NCI-H1417 (cell line): ENCODE measurements around the gene ACOX1.
A peak's percentile ranks its signal among the peaks of the same experiment; 100 is the strongest.
"Not testable (repeated sequence)": the region's sequence is repeated elsewhere in the genome, so short reads cannot be mapped to it uniquely, and the experiment has no call there.

ENCODE experiments used
- DNase-seq, 3 experiments: peaks; one replicate each; lab custom pipeline; 2025; lab: John Stamatoyannopoulos, UW

ACOX1 gene

DNA sequence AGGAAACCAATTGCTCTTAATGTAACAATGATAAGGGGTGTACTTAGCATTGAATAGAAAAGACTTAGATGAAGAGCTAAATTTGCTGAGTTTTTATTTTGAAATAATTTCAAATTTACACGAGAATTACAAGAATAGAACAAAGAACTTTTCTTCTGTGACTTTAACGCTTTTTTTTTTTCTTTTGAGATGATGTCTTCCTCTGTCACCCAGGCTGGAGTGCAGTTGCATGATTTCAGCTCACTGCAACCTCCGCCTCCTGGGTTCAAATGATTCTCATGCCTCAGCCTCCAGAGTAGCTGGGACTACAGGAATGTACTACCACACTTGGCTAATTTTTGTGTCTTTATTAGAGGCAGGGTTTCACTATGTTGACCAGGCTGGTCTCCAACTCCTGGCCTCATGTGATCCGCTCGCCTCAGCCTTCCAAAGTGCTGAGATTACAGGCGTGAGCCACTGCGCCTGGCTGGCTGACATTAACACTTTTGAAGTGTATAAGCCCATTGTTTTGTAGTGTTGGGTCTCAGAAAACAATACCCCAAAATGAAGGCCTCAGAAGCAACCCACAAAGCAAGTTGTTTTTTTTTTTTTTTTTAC is 2.2 kb upstream of the ACOX1 start:
- DNase-seq, result no peak

GRCh38 chr17:75980188-75981018 is 1.4 kb upstream of the ACOX1 start:
- DNase-seq, result no peak

- no peak for DNase-seq
Measured at GRCh38 chr17:75979705-75980187, 780 bp upstream of the ACOX1 start.

GRCh38 chr17:75976175-75976848 is 2.7 kb downstream of the ACOX1 start:
- no peak for DNase-seq

DNA sequence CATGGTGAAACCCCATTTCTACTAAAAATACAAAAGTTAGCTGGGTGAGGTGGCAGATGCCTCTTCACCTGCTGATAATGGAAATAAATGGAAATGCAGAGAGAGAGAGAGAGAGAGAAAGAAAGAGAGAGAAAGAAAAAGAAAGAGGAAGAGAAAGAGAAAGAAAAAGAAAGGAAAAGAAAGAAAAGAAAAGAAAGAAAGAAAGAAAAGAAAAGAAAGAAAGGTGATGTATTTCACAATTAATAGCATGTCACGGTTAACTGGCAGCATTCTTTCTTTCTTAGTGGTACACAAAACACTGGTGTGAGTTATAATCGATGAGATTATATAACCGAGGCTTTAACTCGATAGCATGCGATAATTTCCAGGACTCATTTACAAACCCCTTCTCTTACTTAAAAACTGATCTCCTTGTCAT is 3.2 kb downstream of the ACOX1 start:
- no peak for DNase-seq

DNA sequence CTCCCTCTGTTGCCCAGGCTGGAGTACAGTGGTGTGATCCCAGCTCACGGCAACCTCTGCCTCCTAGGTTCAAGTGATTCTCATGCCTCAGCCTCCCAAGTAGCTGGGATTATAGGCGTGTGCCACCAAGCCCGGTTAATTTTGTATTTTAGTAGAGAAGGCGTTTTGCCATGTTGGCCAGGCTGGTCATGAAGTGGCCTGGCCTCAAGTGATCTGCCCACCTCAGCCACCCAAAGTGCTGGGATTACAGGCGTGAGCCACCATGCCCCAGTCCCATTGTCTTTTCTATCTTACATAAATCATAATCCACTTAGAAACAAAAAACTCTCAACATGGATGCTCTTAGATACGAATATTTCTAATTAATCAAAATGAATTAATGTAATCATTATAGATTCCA is 3.8 kb downstream of the ACOX1 start:
- DNase-seq, result not testable (repeated sequence)

- DNase-seq, result no peak
Measured at GRCh38 chr17:75970626-75971025, 8.3 kb downstream of the ACOX1 start.

GRCh38 chr17:75970011-75970523 is 8.9 kb downstream of the ACOX1 start:
- DNase-seq, result no peak

DNA sequence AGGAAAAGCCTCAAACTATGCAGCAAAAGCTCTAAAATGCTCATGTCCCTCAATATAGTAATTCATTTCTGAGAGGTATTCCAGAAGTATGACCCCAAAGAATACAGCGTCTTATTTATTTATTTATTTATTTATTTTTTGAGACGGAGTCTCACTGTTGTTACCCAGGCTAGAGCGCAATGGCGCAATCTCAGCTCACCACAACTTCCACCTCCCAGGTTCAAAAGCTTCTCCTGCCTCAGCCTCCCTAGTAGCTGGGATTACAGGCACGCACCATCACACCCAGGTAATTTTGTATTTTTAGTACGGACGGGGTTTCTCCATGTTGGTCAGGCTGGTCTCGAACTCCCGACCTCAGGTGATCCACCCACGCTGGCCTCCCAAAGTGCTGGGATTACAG is 9.9 kb downstream of the ACOX1 start:
- DNase-seq, result not testable (repeated sequence)

- DNase-seq, result no peak
Measured at GRCh38 chr17:75965468-75965867, 13.5 kb downstream of the ACOX1 start.

GRCh38 chr17:75959839-75960511 is 19.0 kb downstream of the ACOX1 start:
- no peak for DNase-seq

DNA sequence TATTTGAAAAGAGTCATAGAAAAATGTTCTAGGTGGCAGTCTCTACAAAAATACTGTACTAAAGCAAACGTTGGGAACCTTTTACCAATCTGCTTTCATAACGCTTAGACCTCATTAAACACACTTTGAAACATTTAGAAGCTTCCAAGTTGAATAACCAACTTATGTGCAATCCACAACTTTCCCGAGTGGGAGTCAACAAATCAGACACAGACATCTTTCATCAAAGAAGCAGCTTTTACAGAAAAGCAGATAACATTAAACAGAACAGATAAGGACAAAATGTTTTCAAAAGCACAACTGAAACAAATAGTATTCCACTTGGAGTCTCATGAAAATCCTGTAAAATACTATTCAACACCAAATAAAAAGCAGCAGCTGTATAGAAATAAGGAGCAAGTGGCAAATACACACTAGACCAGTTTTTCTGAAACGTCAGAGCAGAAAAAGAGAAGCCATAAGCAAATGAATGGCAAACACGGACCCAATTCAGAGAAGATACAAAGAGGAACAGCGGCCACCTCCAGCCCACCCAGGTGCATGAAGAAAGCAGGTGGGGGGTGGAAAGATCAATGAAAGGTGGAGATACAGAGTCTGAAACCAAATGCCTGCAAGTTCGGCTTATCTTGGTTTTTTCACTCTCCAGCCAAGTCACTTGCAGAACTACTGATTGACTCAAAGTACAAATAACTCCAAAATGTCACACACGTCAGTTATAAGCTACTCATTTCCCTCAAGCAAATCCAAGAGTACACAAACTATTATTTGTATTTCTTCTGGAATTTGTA is 19.7 kb downstream of the ACOX1 start:
- no peak for DNase-seq

GRCh38 chr17:75950855-75951554 is 28.0 kb downstream of the ACOX1 start:
- no peak for DNase-seq

DNA sequence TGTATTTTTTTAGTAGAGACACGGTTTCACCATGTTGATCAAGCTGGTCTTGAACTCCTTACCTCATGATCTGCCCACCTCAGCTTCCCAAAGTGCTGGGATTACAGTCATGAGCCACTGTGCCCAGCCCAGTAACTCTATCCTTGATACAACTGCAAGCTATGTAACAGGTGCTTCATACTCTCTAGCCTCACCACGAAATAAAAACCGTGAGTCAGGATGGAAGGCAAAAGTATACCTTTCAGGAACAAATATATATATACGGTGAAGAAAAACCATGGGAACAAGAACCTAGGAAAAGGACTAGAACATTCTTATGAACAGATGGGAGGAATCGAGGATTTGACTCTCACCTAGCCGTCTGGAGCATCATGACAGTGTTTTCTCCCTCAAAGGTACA is 28.5 kb downstream of the ACOX1 start:
- no peak for DNase-seq

DNA sequence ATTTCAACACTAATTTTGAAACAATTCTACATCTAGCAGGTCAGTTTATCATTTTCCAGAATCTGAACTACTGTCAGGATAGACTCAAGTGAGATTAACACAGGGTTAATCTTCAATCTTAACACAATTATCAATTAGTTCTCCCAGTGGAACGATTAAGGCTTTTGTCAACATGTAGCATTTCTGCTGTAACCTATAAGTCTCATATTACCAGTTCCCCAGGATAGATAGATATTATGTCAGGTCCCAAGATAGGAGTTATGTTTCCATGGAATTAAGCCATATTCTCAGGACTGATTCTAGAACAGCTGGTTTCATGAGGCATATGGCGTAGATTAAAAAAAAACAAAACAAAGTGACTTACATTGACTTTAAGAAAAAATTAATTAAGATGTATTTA is 33.8 kb downstream of the ACOX1 start:
- DNase-seq, result no peak

DNA sequence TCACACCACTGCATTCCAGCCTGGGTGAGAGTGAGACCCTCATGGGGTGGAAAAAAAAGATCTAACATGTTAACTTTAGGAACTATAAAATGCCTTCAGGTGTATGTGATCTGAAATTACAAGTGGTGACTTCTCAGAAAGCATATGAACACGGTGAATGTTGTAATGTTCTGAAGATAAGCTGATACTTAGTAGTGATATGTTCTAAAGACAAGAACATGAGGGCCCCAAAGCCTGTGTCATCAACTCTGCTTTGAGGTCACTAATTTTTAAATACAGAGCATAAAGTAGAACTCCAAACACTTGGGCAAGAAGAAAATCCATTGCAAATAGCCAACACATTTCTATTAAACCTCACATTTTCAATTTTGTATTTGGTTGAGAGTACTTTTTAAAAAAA is 35.5 kb downstream of the ACOX1 start:
- DNase-seq, result no peak

DNA sequence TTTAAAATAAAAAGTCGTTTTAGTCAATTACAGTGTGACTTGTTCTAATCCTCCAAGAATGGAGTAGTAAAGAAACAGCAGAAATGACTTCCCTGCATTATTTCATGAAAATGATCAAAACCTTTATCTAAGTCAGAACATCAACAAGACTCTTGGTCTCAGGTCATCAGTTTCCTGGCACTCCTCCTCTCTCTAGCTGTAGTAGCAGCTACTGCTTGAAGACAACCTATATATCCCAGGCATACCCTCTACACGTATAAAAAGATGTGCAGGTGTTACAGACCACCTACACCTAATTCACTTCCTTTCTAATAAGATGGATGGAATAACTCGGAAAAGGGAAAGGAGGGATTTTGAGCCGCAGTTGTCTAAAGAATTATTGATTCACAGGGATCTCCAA is 36.5 kb downstream of the ACOX1 start:
- DNase-seq, result no peak

GRCh38 chr17:75941442-75941819 is 37.5 kb downstream of the ACOX1 start:
- no peak for DNase-seq

DNA sequence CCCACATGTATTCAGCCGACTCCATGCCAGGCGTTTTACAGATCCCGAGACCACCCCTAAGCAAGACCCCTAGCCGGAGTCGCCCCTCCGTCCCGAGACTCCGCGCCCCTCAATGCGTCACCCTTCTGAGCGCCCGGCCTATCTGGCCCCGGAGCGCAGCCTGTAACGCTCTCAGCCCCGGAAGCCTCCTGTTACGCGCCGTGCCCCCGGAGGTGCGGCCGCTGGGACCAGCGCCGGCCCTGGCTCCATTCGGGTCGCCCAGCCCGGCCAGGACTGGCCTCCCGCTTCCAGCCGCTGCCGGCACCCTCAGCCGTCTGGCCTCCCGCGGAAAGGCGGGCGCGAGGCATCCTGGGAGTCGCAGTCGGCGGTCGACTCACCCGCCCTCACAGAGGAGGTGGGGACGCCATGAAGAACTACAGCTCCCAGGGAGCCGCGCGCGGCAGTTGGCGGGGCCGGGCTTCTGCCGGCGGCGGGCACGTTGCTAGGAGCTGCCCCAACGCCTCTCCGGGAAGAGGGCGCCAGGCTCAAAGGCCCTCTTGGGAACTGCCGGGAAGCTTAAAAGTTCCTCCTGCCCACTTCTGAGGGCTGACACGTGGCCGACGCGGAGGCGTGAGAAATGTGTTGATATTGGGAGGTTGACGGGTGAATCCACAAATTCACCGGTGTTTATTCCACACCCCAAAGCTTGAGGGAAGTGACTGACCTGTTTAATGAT is 38.1 kb downstream of the ACOX1 start, which contains the start of gene FBF1:
FBF1 (minus strand) TSS at position 316 of the 715 bp plus-strand sequence. CDS start 2,893 bp downstream, outside the sequence.
- DNase-seq, result peak; percentile 94 to 96 (median 95)

GRCh38 chr17:75937652-75938051 is 41.3 kb downstream of the ACOX1 start:
- DNase-seq, result no peak
